DND-41 (cell line): ENCODE results near the gene FXYD6.

Experiments
- ATAC-seq: fragments of 200-7000 bp; cut with Tn5 transposase; 3 replicates; pipeline ENCODE4 v1.9.1; 2021; ENCODE audit warnings: low read depth; ENCODE audit not compliant: insufficient read depth
- DNase-seq: peaks from one replicate; pipeline ENCODE4 v3.0.0-alpha.2; 2020
- H2AFZ ChIP-seq: 2 replicates; pipeline ENCODE4 v1.6.0; 2012; ENCODE audit warnings: low read depth, low read length
- H3K27ac ChIP-seq: 2 replicates; pipeline ENCODE4 v1.5.1; 2012; ENCODE audit warnings: low read length, inconsistent platforms
- H3K27me3 ChIP-seq: fragments of 200-600 bp; sonication (generic); 2 replicates; pipeline ENCODE4 v1.6.0; 2012; ENCODE audit warnings: low read length, mild to moderate bottlenecking, inconsistent platforms; ENCODE audit not compliant: insufficient read depth, poor library complexity
- H3K36me3 ChIP-seq: 2 replicates; pipeline ENCODE4 v1.5.1; 2012; ENCODE audit warnings: low read length, inconsistent platforms; ENCODE audit not compliant: insufficient read depth
- H3K4me1 ChIP-seq: 2 replicates; pipeline ENCODE4 v1.5.1; 2012; ENCODE audit warnings: mild to moderate bottlenecking, low read length; ENCODE audit not compliant: insufficient read depth
- H3K4me2 ChIP-seq: 2 replicates; pipeline ENCODE4 v1.6.0; 2012; ENCODE audit warnings: mild to moderate bottlenecking, moderate library complexity, low read length, inconsistent platforms; ENCODE audit not compliant: insufficient read depth
- H3K4me3 ChIP-seq, 2 experiments: fragments of 200-600 bp in 1 of 2; shearing (Covaris generic) in 1 of 2; 2 replicates each; pipeline ENCODE4 v1.5.1; 2012 to 2016; ENCODE audit warnings: inconsistent platforms in 2 of 2, low read length in 2 of 2, mild to moderate bottlenecking in 2 of 2, low read depth in 1 of 2, moderate library complexity in 1 of 2
- H3K79me2 ChIP-seq: 2 replicates; pipeline ENCODE4 v1.6.0; 2012; ENCODE audit warnings: low read length, inconsistent platforms; ENCODE audit not compliant: insufficient read depth
- H3K9ac ChIP-seq: 2 replicates; pipeline ENCODE4 v1.6.0; 2012; ENCODE audit warnings: low read depth, mild to moderate bottlenecking, inconsistent platforms, low read length, moderate library complexity
- H3K9me3 ChIP-seq: 2 replicates; pipeline ENCODE4 v1.5.1; 2012; ENCODE audit warnings: low read length, moderate library complexity, mild to moderate bottlenecking, inconsistent platforms; ENCODE audit not compliant: insufficient read depth, severe bottlenecking
- H4K20me1 ChIP-seq: 2 replicates; pipeline ENCODE4 v1.6.0; 2012; ENCODE audit warnings: low read length; ENCODE audit not compliant: insufficient read depth
- CTCF ChIP-seq: IDR thresholded peaks from 2 replicates; pipeline ENCODE4 v1.5.1; 2012; ENCODE audit warnings: borderline replicate concordance, low read length, moderate library complexity, mild to moderate bottlenecking; ENCODE audit not compliant: poor library complexity, severe bottlenecking; ENCODE audit errors: extremely low read depth
- EZH2 ChIP-seq: IDR thresholded peaks from 3 replicates; pipeline ENCODE4 v1.6.1; 2012; ENCODE audit warnings: borderline replicate concordance, low read depth, mild to moderate bottlenecking, moderate library complexity, low read length, inconsistent platforms; ENCODE audit not compliant: severe bottlenecking

Gene FXYD6

GRCh38 chr11:117878939-117879475 lies 2.5 kb upstream of the FXYD6 start:
- Histone ChIP-seq H3K4me2 (no peak overlapping the region), H3K27ac (no peak overlapping the region), H4K20me1 (peaks cover 13% of the 10 kb centered on the region; the same call in 1 of the 2 replicates), H3K9ac (no peak overlapping the region), H3K79me2 (peaks cover 24% of the 10 kb centered on the region), H2AFZ (no peak overlapping the region), H3K9me3 (no peaks in the 10 kb centered on the region), H3K4me1 (peaks cover 32% of the 10 kb centered on the region), H3K4me3 (no peak overlapping the region), H3K36me3 (no peaks in the 10 kb centered on the region; the same call in 1 of the 2 replicates), H3K27me3 (no peaks in the 10 kb centered on the region)
- DNase-seq (no peak), ATAC-seq (no peak)
- no peak for TF ChIP-seq EZH2
- no peak for TF ChIP-seq CTCF

GRCh38 chr11:117878314-117878938 lies 2.0 kb upstream of the FXYD6 start:
- Histone ChIP-seq H3K27me3 (no peaks in the 10 kb centered on the region), H3K4me2 (no peak overlapping the region), H3K27ac (no peak overlapping the region), H3K9ac (no peak overlapping the region), H3K9me3 (no peaks in the 10 kb centered on the region), H3K4me3 (no peak overlapping the region), H4K20me1 (peaks cover 18% of the 10 kb centered on the region), H3K36me3 (no peaks in the 10 kb centered on the region; the same call in 1 of the 2 replicates), H2AFZ (no peak overlapping the region), H3K79me2 (peaks cover 30% of the 10 kb centered on the region), H3K4me1 (peaks cover 38% of the 10 kb centered on the region)
- ATAC-seq (no peak), DNase-seq (no peak)
- TF ChIP-seq CTCF: no peak
- no peak for TF ChIP-seq EZH2

GRCh38 chr11:117877120-117877784 lies 794 bp upstream of the FXYD6 start:
- H3K4me3 ChIP-seq: peak overlapping the region; percentile 53 to 90; a peak in 3 of 4 replicates

More at GRCh38 chr11:117877120-117877784, 794 bp upstream of the FXYD6 start:
- no peak for DNase-seq
- Histone ChIP-seq H2AFZ (peak overlapping the region; percentile 74), H3K27ac (peak overlapping the region; percentile 53; the same call in 1 of the 2 replicates), H3K4me1 (peaks cover 44% of the 10 kb centered on the region), H3K36me3 (peaks cover 5% of the 10 kb centered on the region; the same call in 1 of the 2 replicates), H3K9ac (peak overlapping the region; percentile 79), H3K9me3 (no peaks in the 10 kb centered on the region), H3K79me2 (peaks cover 41% of the 10 kb centered on the region), H3K27me3 (no peaks in the 10 kb centered on the region), H4K20me1 (peaks cover 30% of the 10 kb centered on the region), H3K4me2 (peak overlapping the region; percentile 90)
- ATAC-seq: no peak
- TF ChIP-seq CTCF (no peak), EZH2 (no peak)
